ENCODE measurements around the gene HPD.

HPD gene

DNA sequence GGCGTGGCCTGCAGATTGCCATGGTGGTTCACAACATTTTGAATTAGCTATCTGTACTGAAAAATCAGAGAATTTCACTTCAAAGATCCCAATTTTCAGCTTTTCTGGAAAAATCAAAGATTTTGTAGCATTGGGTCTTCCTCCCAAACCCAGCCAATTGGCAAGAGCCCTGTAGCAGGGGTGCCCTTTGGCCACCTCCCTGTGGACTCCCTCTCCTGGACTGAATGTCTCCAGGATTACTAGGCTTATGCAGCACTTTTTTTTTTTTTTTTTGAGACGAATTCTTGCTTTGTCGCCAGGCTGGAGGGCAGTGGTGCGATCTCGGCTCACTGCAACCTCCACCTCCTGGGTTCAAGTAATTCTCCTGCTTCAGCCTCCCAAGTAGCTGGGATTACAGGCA lies 39.6 kb upstream of the HPD start:
- no peak overlapping the region for H3K4ac ChIP-seq (ENCODE audit: low read length)
- H3K27me3 ChIP-seq (ENCODE audit: control insufficient read depth in 3 of 3, insufficient read depth in 3 of 3, low read depth in 1 of 3, low read length in 3 of 3): no peaks in the 10 kb centered on the region
- H4K91ac ChIP-seq (ENCODE audit: low read depth, low read length, poor library complexity): no peak overlapping the region
- no peak overlapping the region for H2BK120ac ChIP-seq (ENCODE audit: low read depth, low read length)
- no peak overlapping the region for H3K4me3 ChIP-seq (ENCODE audit: low read length in 2 of 2)
- WGBS, 2 donors (ENCODE audit: extremely low coverage in 2 of 2, insufficient read length in 2 of 2, insufficient replicate concordance in 1 of 2): no CpG with 5 or more reads among the region's 5 CpGs
- no peak overlapping the region for H2AFZ ChIP-seq (ENCODE audit: low read length)
- H2AK5ac ChIP-seq (ENCODE audit: low read depth, low read length): no peak overlapping the region
- peaks cover 0 to 2% of the 10 kb centered on the region in 2 donors for H3K4me1 ChIP-seq (ENCODE audit: control insufficient read depth in 2 of 2, insufficient read depth in 1 of 2, low read depth in 1 of 2, low read length in 2 of 2)
- no peak overlapping the region for H3K18ac ChIP-seq (ENCODE audit: low read length)
- H3K14ac ChIP-seq (ENCODE audit: low read length): no peak overlapping the region
- H4K8ac ChIP-seq (ENCODE audit: low read depth, low read length): no peak overlapping the region
- H3K36me3 ChIP-seq (replicated peaks in 1 of 2; ENCODE audit: control insufficient read depth in 2 of 2, insufficient read depth in 2 of 2, low read length in 2 of 2): peaks cover 24 to 76% of the 10 kb centered on the region in 2 donors
- no peak overlapping the region for H2BK12ac ChIP-seq (ENCODE audit: low read length)
- H3K9me3 ChIP-seq (replicated peaks in 1 of 2; ENCODE audit: control insufficient read depth in 2 of 2, insufficient read depth in 1 of 2, low read depth in 1 of 2, low read length in 2 of 2): peaks cover 0 to 5% of the 10 kb centered on the region in 2 donors
- H2BK5ac ChIP-seq (ENCODE audit: low read length): no peak overlapping the region
- no peak overlapping the region for H3K23ac ChIP-seq (ENCODE audit: low read depth, low read length, poor library complexity)
- DNase-seq (ENCODE audit: low spot score): no peak
- H2BK15ac ChIP-seq (ENCODE audit: low read length): no peak overlapping the region
- no peak overlapping the region for H3K4me2 ChIP-seq (ENCODE audit: insufficient read depth, low read length, poor library complexity, severe bottlenecking)
- no peak overlapping the region for H3K9ac ChIP-seq (ENCODE audit: low read depth, low read length, poor library complexity)
- no peak overlapping the region for H3K27ac ChIP-seq (replicated peaks; ENCODE audit: low read length)
- H3K79me1 ChIP-seq (ENCODE audit: low read depth, low read length): peaks cover 2% of the 10 kb centered on the region

DNA sequence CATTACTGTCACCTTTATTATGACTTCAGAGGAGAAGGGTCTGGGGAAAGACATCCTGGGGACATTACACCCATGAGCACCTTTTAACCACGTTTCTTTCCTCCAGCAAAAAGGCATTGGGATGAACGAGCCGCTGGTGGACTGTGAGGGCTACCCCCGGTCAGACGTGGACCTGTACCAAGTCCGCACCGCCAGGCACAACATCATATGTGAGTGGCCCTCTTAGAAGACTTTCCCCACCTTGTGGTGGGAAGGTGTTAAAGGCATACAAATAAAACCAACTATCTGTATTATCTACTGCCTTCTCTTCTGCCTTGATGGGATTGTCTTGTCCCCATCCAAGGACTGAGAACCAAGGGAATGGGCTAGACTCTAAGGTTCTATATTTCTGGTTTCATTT lies 36.0 kb upstream of the HPD start:
- peaks cover 2 to 3% of the 10 kb centered on the region in 2 donors for H3K4me1 ChIP-seq (ENCODE audit: control insufficient read depth in 2 of 2, insufficient read depth in 1 of 2, low read depth in 1 of 2, low read length in 2 of 2)
- H3K9ac ChIP-seq (ENCODE audit: low read depth, low read length, poor library complexity): no peak overlapping the region
- H3K23ac ChIP-seq (ENCODE audit: low read depth, low read length, poor library complexity): no peak overlapping the region
- H4K91ac ChIP-seq (ENCODE audit: low read depth, low read length, poor library complexity): no peak overlapping the region
- no peak overlapping the region for H3K18ac ChIP-seq (ENCODE audit: low read length)
- H2BK12ac ChIP-seq (ENCODE audit: low read length): no peak overlapping the region
- no peak overlapping the region for H2BK15ac ChIP-seq (ENCODE audit: low read length)
- no peak overlapping the region for H2AFZ ChIP-seq (ENCODE audit: low read length)
- no CpG with 5 or more reads among the region's 7 CpGs for WGBS, 2 donors (ENCODE audit: extremely low coverage in 2 of 2, insufficient read length in 2 of 2, insufficient replicate concordance in 1 of 2)
- no peak for DNase-seq (ENCODE audit: low spot score)
- H3K14ac ChIP-seq (ENCODE audit: low read length): no peak overlapping the region
- no peak overlapping the region for H4K8ac ChIP-seq (ENCODE audit: low read depth, low read length)
- peaks cover 3% of the 10 kb centered on the region for H3K79me1 ChIP-seq (ENCODE audit: low read depth, low read length)
- H3K36me3 ChIP-seq (replicated peaks in 1 of 2; ENCODE audit: control insufficient read depth in 2 of 2, insufficient read depth in 2 of 2, low read length in 2 of 2): peaks cover 9 to 57% of the 10 kb centered on the region in 2 donors
- H3K4me3 ChIP-seq (ENCODE audit: low read length in 2 of 2): no peak overlapping the region
- no peaks in the 10 kb centered on the region for H3K27me3 ChIP-seq (ENCODE audit: control insufficient read depth in 3 of 3, insufficient read depth in 3 of 3, low read depth in 1 of 3, low read length in 3 of 3)
- H3K27ac ChIP-seq (replicated peaks; ENCODE audit: low read length): no peak overlapping the region
- H2BK5ac ChIP-seq (ENCODE audit: low read length): no peak overlapping the region
- H3K4me2 ChIP-seq (ENCODE audit: insufficient read depth, low read length, poor library complexity, severe bottlenecking): no peak overlapping the region
- no peak overlapping the region for H3K4ac ChIP-seq (ENCODE audit: low read length)
- no peaks in the 10 kb centered on the region for H3K9me3 ChIP-seq (replicated peaks in 1 of 2; ENCODE audit: control insufficient read depth in 2 of 2, insufficient read depth in 1 of 2, low read depth in 1 of 2, low read length in 2 of 2)
- no peak overlapping the region for H2BK120ac ChIP-seq (ENCODE audit: low read depth, low read length)
- no peak overlapping the region for H2AK5ac ChIP-seq (ENCODE audit: low read depth, low read length)

DNA sequence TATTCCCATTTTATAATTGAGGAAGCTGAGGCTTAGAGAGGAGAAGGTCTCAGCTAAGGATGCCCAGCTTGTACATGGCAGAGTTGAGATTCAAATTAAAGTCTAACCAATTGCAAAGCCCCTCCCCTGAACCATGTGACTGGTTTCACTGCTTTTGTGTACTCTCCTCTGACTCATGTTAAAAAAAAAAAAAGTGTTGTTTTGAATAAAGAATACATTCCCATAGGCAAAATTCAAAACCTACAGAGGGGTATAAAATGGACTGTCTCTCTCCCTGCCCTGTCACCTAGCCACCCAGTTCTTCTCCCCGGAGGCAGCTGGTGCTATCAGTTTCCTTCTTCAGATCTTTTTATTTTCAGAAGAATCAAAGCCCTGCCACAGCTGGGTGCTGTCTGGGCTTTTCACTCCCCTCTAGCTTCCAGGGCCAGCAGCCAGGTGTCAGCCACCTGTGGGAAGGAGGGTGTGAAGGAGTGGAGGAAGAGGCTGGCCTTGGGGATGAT lies 35.4 kb upstream of the HPD start:
- no peaks in the 10 kb centered on the region for H3K9me3 ChIP-seq (replicated peaks in 1 of 2; ENCODE audit: control insufficient read depth in 2 of 2, insufficient read depth in 1 of 2, low read depth in 1 of 2, low read length in 2 of 2)
- DNase-seq (ENCODE audit: low spot score): no peak
- H3K4me3 ChIP-seq (ENCODE audit: low read length in 2 of 2): no peak overlapping the region
- H3K18ac ChIP-seq (ENCODE audit: low read length): no peak overlapping the region
- H2BK5ac ChIP-seq (ENCODE audit: low read length): no peak overlapping the region
- no peak overlapping the region for H3K9ac ChIP-seq (ENCODE audit: low read depth, low read length, poor library complexity)
- no peak overlapping the region for H2BK120ac ChIP-seq (ENCODE audit: low read depth, low read length)
- no peak overlapping the region for H2BK15ac ChIP-seq (ENCODE audit: low read length)
- no peak overlapping the region for H3K14ac ChIP-seq (ENCODE audit: low read length)
- peaks cover 2 to 51% of the 10 kb centered on the region in 2 donors for H3K36me3 ChIP-seq (replicated peaks in 1 of 2; ENCODE audit: control insufficient read depth in 2 of 2, insufficient read depth in 2 of 2, low read length in 2 of 2)
- no peak overlapping the region for H2AK5ac ChIP-seq (ENCODE audit: low read depth, low read length)
- H4K91ac ChIP-seq (ENCODE audit: low read depth, low read length, poor library complexity): no peak overlapping the region
- WGBS, 2 donors (ENCODE audit: extremely low coverage in 2 of 2, insufficient read length in 2 of 2, insufficient replicate concordance in 1 of 2): no CpG with 5 or more reads among the region's 1 CpG
- no peak overlapping the region for H3K4me2 ChIP-seq (ENCODE audit: insufficient read depth, low read length, poor library complexity, severe bottlenecking)
- peaks cover 2 to 6% of the 10 kb centered on the region in 2 donors for H3K4me1 ChIP-seq (ENCODE audit: control insufficient read depth in 2 of 2, insufficient read depth in 1 of 2, low read depth in 1 of 2, low read length in 2 of 2)
- no peak overlapping the region for H3K27ac ChIP-seq (replicated peaks; ENCODE audit: low read length)
- no peak overlapping the region for H2AFZ ChIP-seq (ENCODE audit: low read length)
- H2BK12ac ChIP-seq (ENCODE audit: low read length): no peak overlapping the region
- H3K27me3 ChIP-seq (ENCODE audit: control insufficient read depth in 3 of 3, insufficient read depth in 3 of 3, low read depth in 1 of 3, low read length in 3 of 3): no peaks in the 10 kb centered on the region
- H3K79me1 ChIP-seq (ENCODE audit: low read depth, low read length): peaks cover 3% of the 10 kb centered on the region
- no peak overlapping the region for H3K4ac ChIP-seq (ENCODE audit: low read length)
- no peak overlapping the region for H3K23ac ChIP-seq (ENCODE audit: low read depth, low read length, poor library complexity)
- no peak overlapping the region for H4K8ac ChIP-seq (ENCODE audit: low read depth, low read length)

DNA sequence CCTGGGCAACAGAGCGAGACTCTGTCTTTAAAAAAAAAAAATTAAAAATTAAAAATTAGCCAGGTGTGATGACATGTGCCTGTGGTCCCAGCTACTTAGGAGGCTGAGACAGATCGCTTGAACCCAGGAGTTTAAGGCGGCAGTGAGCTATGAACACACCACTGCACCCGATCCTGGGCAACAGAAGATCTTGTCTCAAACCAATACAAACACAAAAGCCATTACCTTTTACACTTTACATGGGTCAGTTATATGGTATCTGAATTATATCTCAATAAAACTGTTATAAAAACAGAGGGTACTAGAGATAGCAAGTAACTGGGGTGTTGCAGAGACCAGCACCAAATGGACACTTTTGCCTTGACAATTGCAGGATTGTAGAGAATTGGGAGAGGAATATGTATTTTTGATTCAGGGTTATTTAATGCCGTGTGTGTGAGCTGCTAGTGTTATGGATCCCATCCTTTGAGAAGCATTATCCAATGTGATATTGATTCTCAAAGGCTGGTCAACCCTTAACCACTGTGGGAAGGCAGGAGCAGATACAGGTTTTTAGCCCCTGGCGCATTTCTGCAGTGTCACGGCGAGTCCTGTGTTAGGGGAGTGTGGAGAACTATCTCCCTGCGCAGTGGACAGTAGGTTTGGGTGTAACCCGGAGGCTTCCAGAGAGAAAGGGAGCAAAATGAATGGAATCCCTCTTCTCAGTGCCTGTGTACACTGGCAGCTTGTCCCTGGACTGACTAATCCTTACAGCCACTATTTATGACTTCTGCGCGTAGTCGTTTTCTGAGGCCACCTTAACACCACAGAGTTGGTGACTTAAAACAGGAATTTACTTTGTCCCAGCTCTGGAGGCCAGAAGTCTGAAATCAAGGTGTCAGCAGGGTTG lies 34.3 kb upstream of the HPD start:
- Histone ChIP-seq H3K9ac (ENCODE audit: low read depth, low read length, poor library complexity) (no peak overlapping the region), H3K4me2 (ENCODE audit: insufficient read depth, low read length, poor library complexity, severe bottlenecking) (no peak overlapping the region), H2AK5ac (ENCODE audit: low read depth, low read length) (no peak overlapping the region), H3K4me1 (ENCODE audit: control insufficient read depth in 2 of 2, insufficient read depth in 1 of 2, low read depth in 1 of 2, low read length in 2 of 2) (peaks cover 4 to 6% of the 10 kb centered on the region in 2 donors), H3K4me3 (ENCODE audit: low read length in 2 of 2) (no peak overlapping the region), H3K27ac (replicated peaks; ENCODE audit: low read length) (no peak overlapping the region), H4K91ac (ENCODE audit: low read depth, low read length, poor library complexity) (peak overlapping the region; percentile 43), H3K14ac (ENCODE audit: low read length) (no peak overlapping the region), H3K4ac (ENCODE audit: low read length) (no peak overlapping the region), H2AFZ (ENCODE audit: low read length) (no peak overlapping the region), H3K18ac (ENCODE audit: low read length) (no peak overlapping the region), H3K36me3 (replicated peaks in 1 of 2; ENCODE audit: control insufficient read depth in 2 of 2, insufficient read depth in 2 of 2, low read length in 2 of 2) (peaks cover 2 to 43% of the 10 kb centered on the region in 2 donors), H3K79me1 (ENCODE audit: low read depth, low read length) (peaks cover 3% of the 10 kb centered on the region), H3K9me3 (replicated peaks in 1 of 2; ENCODE audit: control insufficient read depth in 2 of 2, insufficient read depth in 1 of 2, low read depth in 1 of 2, low read length in 2 of 2) (no peaks in the 10 kb centered on the region), H2BK15ac (ENCODE audit: low read length) (no peak overlapping the region), H3K27me3 (ENCODE audit: control insufficient read depth in 3 of 3, insufficient read depth in 3 of 3, low read depth in 1 of 3, low read length in 3 of 3) (no peaks in the 10 kb centered on the region), H2BK12ac (ENCODE audit: low read length) (no peak overlapping the region), H2BK5ac (ENCODE audit: low read length) (no peak overlapping the region), H3K23ac (ENCODE audit: low read depth, low read length, poor library complexity) (no peak overlapping the region), H2BK120ac (ENCODE audit: low read depth, low read length) (no peak overlapping the region), H4K8ac (ENCODE audit: low read depth, low read length) (no peak overlapping the region)
- WGBS, 2 donors (ENCODE audit: extremely low coverage in 2 of 2, insufficient read length in 2 of 2, insufficient replicate concordance in 1 of 2): no CpG with 5 or more reads among the region's 13 CpGs
- DNase-seq (ENCODE audit: low spot score): no peak
